Measurements from ENCODE around the gene LSMEM2.

Gene LSMEM2

GRCh38 chr3:50323614-50324199 lies 44.8 kb downstream of the LSMEM2 start:
- no peak overlapping the region for H3K4me3 ChIP-seq (ENCODE audit: low read depth, low read length)
- no peak overlapping the region for H3K9ac ChIP-seq (ENCODE audit: low read depth, low read length)
- no peaks in the 10 kb centered on the region for H3K9me3 ChIP-seq (ENCODE audit: control insufficient read depth, insufficient read depth, low read length)
- H3K27me3 ChIP-seq (ENCODE audit: control insufficient read depth, insufficient read depth, low read length): no peaks in the 10 kb centered on the region
- H3K4me1 ChIP-seq (ENCODE audit: control insufficient read depth, insufficient read depth, low read length): peaks cover 7% of the 10 kb centered on the region
- H3K36me3 ChIP-seq (ENCODE audit: control insufficient read depth, insufficient read depth, low read length): peaks cover 22% of the 10 kb centered on the region

- H3K4me1 ChIP-seq (ENCODE audit: control insufficient read depth, insufficient read depth, low read length): peaks cover 7% of the 10 kb centered on the region
- peaks cover 14% of the 10 kb centered on the region for H3K36me3 ChIP-seq (ENCODE audit: control insufficient read depth, insufficient read depth, low read length)
- no peak overlapping the region for H3K9ac ChIP-seq (ENCODE audit: low read depth, low read length)
- no peaks in the 10 kb centered on the region for H3K9me3 ChIP-seq (ENCODE audit: control insufficient read depth, insufficient read depth, low read length)
- no peak overlapping the region for H3K4me3 ChIP-seq (ENCODE audit: low read depth, low read length)
- no peaks in the 10 kb centered on the region for H3K27me3 ChIP-seq (ENCODE audit: control insufficient read depth, insufficient read depth, low read length)
Measured at GRCh38 chr3:50324351-50325112, 45.6 kb downstream of the LSMEM2 start.

GRCh38 chr3:50325113-50325480 lies 46.2 kb downstream of the LSMEM2 start:
- H3K4me3 ChIP-seq (ENCODE audit: low read depth, low read length): no peak overlapping the region
- no peak overlapping the region for H3K9ac ChIP-seq (ENCODE audit: low read depth, low read length)
- no peaks in the 10 kb centered on the region for H3K9me3 ChIP-seq (ENCODE audit: control insufficient read depth, insufficient read depth, low read length)
- peaks cover 5% of the 10 kb centered on the region for H3K4me1 ChIP-seq (ENCODE audit: control insufficient read depth, insufficient read depth, low read length)
- no peaks in the 10 kb centered on the region for H3K27me3 ChIP-seq (ENCODE audit: control insufficient read depth, insufficient read depth, low read length)
- peaks cover 9% of the 10 kb centered on the region for H3K36me3 ChIP-seq (ENCODE audit: control insufficient read depth, insufficient read depth, low read length)

- Histone ChIP-seq H3K9ac (ENCODE audit: low read depth, low read length) (no peak overlapping the region), H3K27me3 (ENCODE audit: control insufficient read depth, insufficient read depth, low read length) (no peaks in the 10 kb centered on the region), H3K36me3 (ENCODE audit: control insufficient read depth, insufficient read depth, low read length) (peaks cover 13% of the 10 kb centered on the region), H3K4me3 (ENCODE audit: low read depth, low read length) (no peak overlapping the region), H3K4me1 (ENCODE audit: control insufficient read depth, insufficient read depth, low read length) (peaks cover 3% of the 10 kb centered on the region), H3K9me3 (ENCODE audit: control insufficient read depth, insufficient read depth, low read length) (no peaks in the 10 kb centered on the region)
Measured at GRCh38 chr3:50325497-50326181, 46.8 kb downstream of the LSMEM2 start.

- Histone ChIP-seq H3K9me3 (ENCODE audit: control insufficient read depth, insufficient read depth, low read length) (no peaks in the 10 kb centered on the region), H3K9ac (ENCODE audit: low read depth, low read length) (no peak overlapping the region), H3K4me1 (ENCODE audit: control insufficient read depth, insufficient read depth, low read length) (peaks cover 3% of the 10 kb centered on the region), H3K27me3 (ENCODE audit: control insufficient read depth, insufficient read depth, low read length) (no peaks in the 10 kb centered on the region), H3K4me3 (ENCODE audit: low read depth, low read length) (no peak overlapping the region), H3K36me3 (ENCODE audit: control insufficient read depth, insufficient read depth, low read length) (peaks cover 18% of the 10 kb centered on the region)
Measured at GRCh38 chr3:50326182-50326541, 47.3 kb downstream of the LSMEM2 start.

- peaks cover 3% of the 10 kb centered on the region for H3K4me1 ChIP-seq (ENCODE audit: control insufficient read depth, insufficient read depth, low read length)
- H3K36me3 ChIP-seq (ENCODE audit: control insufficient read depth, insufficient read depth, low read length): peaks cover 26% of the 10 kb centered on the region
- H3K9ac ChIP-seq (ENCODE audit: low read depth, low read length): peak overlapping the region; percentile 66
- no peaks in the 10 kb centered on the region for H3K9me3 ChIP-seq (ENCODE audit: control insufficient read depth, insufficient read depth, low read length)
- peak overlapping the region; percentile 76 for H3K4me3 ChIP-seq (ENCODE audit: low read depth, low read length)
- H3K27me3 ChIP-seq (ENCODE audit: control insufficient read depth, insufficient read depth, low read length): no peaks in the 10 kb centered on the region
Measured at GRCh38 chr3:50327129-50327528, 48.2 kb downstream of the LSMEM2 start.

- peaks cover 30% of the 10 kb centered on the region for H3K36me3 ChIP-seq (ENCODE audit: control insufficient read depth, insufficient read depth, low read length)
- H3K4me1 ChIP-seq (ENCODE audit: control insufficient read depth, insufficient read depth, low read length): no peaks in the 10 kb centered on the region
- H3K27me3 ChIP-seq (ENCODE audit: control insufficient read depth, insufficient read depth, low read length): no peaks in the 10 kb centered on the region
- H3K9ac ChIP-seq (ENCODE audit: low read depth, low read length): peak within 1 kb of the TSS; percentile 81
- no peaks in the 10 kb centered on the region for H3K9me3 ChIP-seq (ENCODE audit: control insufficient read depth, insufficient read depth, low read length)
- peak within 1 kb of the TSS; percentile 76 for H3K4me3 ChIP-seq (ENCODE audit: low read depth, low read length)
Measured at GRCh38 chr3:50327943-50328691, 49.2 kb downstream of the LSMEM2 start, which contains the start of gene TUSC2. Gene TUSC2, minus strand, starts transcription at chr3:50328223. Its CDS starts 124 bp downstream, at chr3:50328099.

- H3K4me3 ChIP-seq (ENCODE audit: low read depth, low read length): no peak overlapping the region
- H3K9me3 ChIP-seq (ENCODE audit: control insufficient read depth, insufficient read depth, low read length): no peaks in the 10 kb centered on the region
- peaks cover 32% of the 10 kb centered on the region for H3K36me3 ChIP-seq (ENCODE audit: control insufficient read depth, insufficient read depth, low read length)
- H3K27me3 ChIP-seq (ENCODE audit: control insufficient read depth, insufficient read depth, low read length): no peaks in the 10 kb centered on the region
- H3K9ac ChIP-seq (ENCODE audit: low read depth, low read length): no peak overlapping the region
- H3K4me1 ChIP-seq (ENCODE audit: control insufficient read depth, insufficient read depth, low read length): peaks cover 3% of the 10 kb centered on the region
Measured at GRCh38 chr3:50330330-50330729, 51.4 kb downstream of the LSMEM2 start.

- Histone ChIP-seq H3K4me3 (ENCODE audit: low read depth, low read length) (no peak overlapping the region), H3K27me3 (ENCODE audit: control insufficient read depth, insufficient read depth, low read length) (no peaks in the 10 kb centered on the region), H3K36me3 (ENCODE audit: control insufficient read depth, insufficient read depth, low read length) (peaks cover 24% of the 10 kb centered on the region), H3K9ac (ENCODE audit: low read depth, low read length) (no peak overlapping the region), H3K9me3 (ENCODE audit: control insufficient read depth, insufficient read depth, low read length) (no peaks in the 10 kb centered on the region), H3K4me1 (ENCODE audit: control insufficient read depth, insufficient read depth, low read length) (peaks cover 3% of the 10 kb centered on the region)
Measured at GRCh38 chr3:50331364-50331907, 52.5 kb downstream of the LSMEM2 start.

GRCh38 chr3:50333744-50334328 lies 54.9 kb downstream of the LSMEM2 start:
- Histone ChIP-seq H3K36me3 (ENCODE audit: control insufficient read depth, insufficient read depth, low read length) (peaks cover 24% of the 10 kb centered on the region), H3K9me3 (ENCODE audit: control insufficient read depth, insufficient read depth, low read length) (no peaks in the 10 kb centered on the region), H3K4me1 (ENCODE audit: control insufficient read depth, insufficient read depth, low read length) (peaks cover 3% of the 10 kb centered on the region), H3K9ac (ENCODE audit: low read depth, low read length) (no peak overlapping the region), H3K4me3 (ENCODE audit: low read depth, low read length) (no peak overlapping the region), H3K27me3 (ENCODE audit: control insufficient read depth, insufficient read depth, low read length) (peaks cover 7% of the 10 kb centered on the region)

All from iPS-15b (cell line).